GM12878 (cell line): Measurements from ENCODE around the gene CHFR. TPM values are rescaled to one million over a fixed set of nuclear protein-coding genes. Genes with fewer than 3 reads are reported as not detected.

Experiments used
- BRCA1 ChIP-seq: IDR thresholded peaks from 2 replicates; pipeline ENCODE4 v1.6.1; 2011; ENCODE audit warnings: low read depth, low read length, improper control_type of control experiment
- HDAC6 ChIP-seq: fragments of 200-600 bp; sonication (generic); IDR thresholded peaks from one replicate; pipeline ENCODE4 v1.8.0; 2017; ENCODE audit warnings: antibody characterized with exemption; ENCODE audit not compliant: unreplicated experiment
- MYC ChIP-seq: IDR thresholded peaks from 2 replicates; pipeline ENCODE4 v1.6.1; 2011; ENCODE audit warnings: mild to moderate bottlenecking, low read length, moderate library complexity, inconsistent platforms; ENCODE audit not compliant: insufficient read depth, insufficient replicate concordance, insufficient read length, severe bottlenecking
- RFX5 ChIP-seq: IDR thresholded peaks from 2 replicates; pipeline ENCODE4 v1.6.1; 2011; ENCODE audit warnings: low read depth, low read length, improper control_type of control experiment
- TAF1 ChIP-seq: IDR thresholded peaks from 2 replicates; pipeline ENCODE4 v1.6.1; 2011; ENCODE audit warnings: mild to moderate bottlenecking, low read depth, low read length, borderline replicate concordance
- YBX1 ChIP-seq: fragments of 450-650 bp; IDR thresholded peaks from 2 replicates; pipeline ENCODE4 v1.6.1; 2016; ENCODE audit warnings: antibody characterized with exemption
- polyA plus RNA-seq, 11 experiments: library from polyadenylated mRNA; depleted of rRNA in 4 of 11; unstranded in 6 of 11; stranded (reverse) in 5 of 11; fragments of >200 nt; fragmentation: Nextera tagmentation in 4 of 11; fragmentation: Illumina TruSeq in 1 of 11; extraction: Ambion mirVana in 4 of 11; extraction: Trizol in 1 of 11; gene quantifications; 1 replicate in 1 of 11; 2 replicates in 10 of 11; pipeline versions ENCODE4 v1.2.1 to v1.2.3, GENCODE V29; 2011 to 2016; ENCODE audit warnings: inconsistent platforms in 2 of 11, missing spikeins in 2 of 11, low read depth in 1 of 11
- total RNA-seq, 4 experiments: library from RNA; depleted of rRNA in 3 of 4; stranded (reverse); fragments of >200 nt in 3 of 4; fragmentation: Illumina TruSeq in 1 of 4; extraction: Trizol in 1 of 4; gene quantifications; 2 replicates each; pipeline versions ENCODE4 v1.2.1 to v1.2.3, GENCODE V29; 2013 to 2021
- TF ChIP-seq, protein P1 (sequence below): fragments of 450-650 bp; formaldehyde crosslinking; IDR thresholded peaks from 2 replicates; pipeline ENCODE4 v1.5.0; 2022; ENCODE audit warnings: mild to moderate bottlenecking, missing genetic modification characterization
- TF ChIP-seq, protein P2 (sequence below): fragments of 450-650 bp; IDR thresholded peaks from 2 replicates; pipeline ENCODE4 v1.6.1; 2017; ENCODE audit warnings: mild to moderate bottlenecking, moderate library complexity

Gene CHFR
- total and polyA plus RNA-seq, 10 of the 15 experiments (the other 5 are each of a cell fraction or from before 2014, with no cell fraction given) = 1.1 to 49.4 (median 34.4) TPM

DNA sequence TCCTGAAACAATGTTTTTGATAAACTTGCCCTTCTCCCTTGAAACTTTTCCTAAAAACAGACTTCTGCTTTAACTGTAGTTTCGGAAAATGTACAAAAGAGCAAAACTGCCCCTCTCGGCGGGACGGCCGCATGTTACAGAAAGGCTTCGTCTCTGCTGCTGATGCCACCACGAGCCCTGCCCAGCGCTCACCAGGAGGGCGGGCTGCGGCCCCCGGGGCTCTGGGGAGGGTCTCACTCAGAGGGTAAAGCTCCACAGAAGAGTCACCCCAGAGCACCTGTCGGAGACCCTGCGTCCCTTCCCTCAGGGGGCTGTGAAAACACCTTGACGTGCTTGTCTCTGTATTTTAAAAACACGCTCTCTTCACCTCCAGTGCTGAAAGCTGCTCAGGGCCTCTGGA is 46.3 kb downstream of the CHFR start (continued):
- TF ChIP-seq, protein P1, sequence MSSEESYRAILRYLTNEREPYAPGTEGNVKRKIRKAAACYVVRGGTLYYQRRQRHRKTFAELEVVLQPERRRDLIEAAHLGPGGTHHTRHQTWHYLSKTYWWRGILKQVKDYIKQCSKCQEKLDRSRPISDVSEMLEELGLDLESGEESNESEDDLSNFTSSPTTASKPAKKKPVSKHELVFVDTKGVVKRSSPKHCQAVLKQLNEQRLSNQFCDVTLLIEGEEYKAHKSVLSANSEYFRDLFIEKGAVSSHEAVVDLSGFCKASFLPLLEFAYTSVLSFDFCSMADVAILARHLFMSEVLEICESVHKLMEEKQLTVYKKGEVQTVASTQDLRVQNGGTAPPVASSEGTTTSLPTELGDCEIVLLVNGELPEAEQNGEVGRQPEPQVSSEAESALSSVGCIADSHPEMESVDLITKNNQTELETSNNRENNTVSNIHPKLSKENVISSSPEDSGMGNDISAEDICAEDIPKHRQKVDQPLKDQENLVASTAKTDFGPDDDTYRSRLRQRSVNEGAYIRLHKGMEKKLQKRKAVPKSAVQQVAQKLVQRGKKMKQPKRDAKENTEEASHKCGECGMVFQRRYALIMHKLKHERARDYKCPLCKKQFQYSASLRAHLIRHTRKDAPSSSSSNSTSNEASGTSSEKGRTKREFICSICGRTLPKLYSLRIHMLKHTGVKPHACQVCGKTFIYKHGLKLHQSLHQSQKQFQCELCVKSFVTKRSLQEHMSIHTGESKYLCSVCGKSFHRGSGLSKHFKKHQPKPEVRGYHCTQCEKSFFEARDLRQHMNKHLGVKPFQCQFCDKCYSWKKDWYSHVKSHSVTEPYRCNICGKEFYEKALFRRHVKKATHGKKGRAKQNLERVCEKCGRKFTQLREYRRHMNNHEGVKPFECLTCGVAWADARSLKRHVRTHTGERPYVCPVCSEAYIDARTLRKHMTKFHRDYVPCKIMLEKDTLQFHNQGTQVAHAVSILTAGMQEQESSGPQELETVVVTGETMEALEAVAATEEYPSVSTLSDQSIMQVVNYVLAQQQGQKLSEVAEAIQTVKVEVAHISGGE = no peak
- TF ChIP-seq RFX5 = no peak
- TF ChIP-seq MYC = no peak
- TF ChIP-seq HDAC6 = no peak
- TF ChIP-seq BRCA1 = no peak
- TF ChIP-seq, protein P2, sequence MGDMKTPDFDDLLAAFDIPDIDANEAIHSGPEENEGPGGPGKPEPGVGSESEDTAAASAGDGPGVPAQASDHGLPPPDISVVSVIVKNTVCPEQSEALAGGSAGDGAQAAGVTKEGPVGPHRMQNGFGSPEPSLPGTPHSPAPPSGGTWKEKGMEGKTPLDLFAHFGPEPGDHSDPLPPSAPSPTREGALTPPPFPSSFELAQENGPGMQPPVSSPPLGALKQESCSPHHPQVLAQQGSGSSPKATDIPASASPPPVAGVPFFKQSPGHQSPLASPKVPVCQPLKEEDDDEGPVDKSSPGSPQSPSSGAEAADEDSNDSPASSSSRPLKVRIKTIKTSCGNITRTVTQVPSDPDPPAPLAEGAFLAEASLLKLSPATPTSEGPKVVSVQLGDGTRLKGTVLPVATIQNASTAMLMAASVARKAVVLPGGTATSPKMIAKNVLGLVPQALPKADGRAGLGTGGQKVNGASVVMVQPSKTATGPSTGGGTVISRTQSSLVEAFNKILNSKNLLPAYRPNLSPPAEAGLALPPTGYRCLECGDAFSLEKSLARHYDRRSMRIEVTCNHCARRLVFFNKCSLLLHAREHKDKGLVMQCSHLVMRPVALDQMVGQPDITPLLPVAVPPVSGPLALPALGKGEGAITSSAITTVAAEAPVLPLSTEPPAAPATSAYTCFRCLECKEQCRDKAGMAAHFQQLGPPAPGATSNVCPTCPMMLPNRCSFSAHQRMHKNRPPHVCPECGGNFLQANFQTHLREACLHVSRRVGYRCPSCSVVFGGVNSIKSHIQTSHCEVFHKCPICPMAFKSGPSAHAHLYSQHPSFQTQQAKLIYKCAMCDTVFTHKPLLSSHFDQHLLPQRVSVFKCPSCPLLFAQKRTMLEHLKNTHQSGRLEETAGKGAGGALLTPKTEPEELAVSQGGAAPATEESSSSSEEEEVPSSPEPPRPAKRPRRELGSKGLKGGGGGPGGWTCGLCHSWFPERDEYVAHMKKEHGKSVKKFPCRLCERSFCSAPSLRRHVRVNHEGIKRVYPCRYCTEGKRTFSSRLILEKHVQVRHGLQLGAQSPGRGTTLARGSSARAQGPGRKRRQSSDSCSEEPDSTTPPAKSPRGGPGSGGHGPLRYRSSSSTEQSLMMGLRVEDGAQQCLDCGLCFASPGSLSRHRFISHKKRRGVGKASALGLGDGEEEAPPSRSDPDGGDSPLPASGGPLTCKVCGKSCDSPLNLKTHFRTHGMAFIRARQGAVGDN = no peak
- TF ChIP-seq YBX1 = no peak
- TF ChIP-seq TAF1 = no peak
